ENCODE results near the gene GRHPR.

The GRHPR gene

DNA sequence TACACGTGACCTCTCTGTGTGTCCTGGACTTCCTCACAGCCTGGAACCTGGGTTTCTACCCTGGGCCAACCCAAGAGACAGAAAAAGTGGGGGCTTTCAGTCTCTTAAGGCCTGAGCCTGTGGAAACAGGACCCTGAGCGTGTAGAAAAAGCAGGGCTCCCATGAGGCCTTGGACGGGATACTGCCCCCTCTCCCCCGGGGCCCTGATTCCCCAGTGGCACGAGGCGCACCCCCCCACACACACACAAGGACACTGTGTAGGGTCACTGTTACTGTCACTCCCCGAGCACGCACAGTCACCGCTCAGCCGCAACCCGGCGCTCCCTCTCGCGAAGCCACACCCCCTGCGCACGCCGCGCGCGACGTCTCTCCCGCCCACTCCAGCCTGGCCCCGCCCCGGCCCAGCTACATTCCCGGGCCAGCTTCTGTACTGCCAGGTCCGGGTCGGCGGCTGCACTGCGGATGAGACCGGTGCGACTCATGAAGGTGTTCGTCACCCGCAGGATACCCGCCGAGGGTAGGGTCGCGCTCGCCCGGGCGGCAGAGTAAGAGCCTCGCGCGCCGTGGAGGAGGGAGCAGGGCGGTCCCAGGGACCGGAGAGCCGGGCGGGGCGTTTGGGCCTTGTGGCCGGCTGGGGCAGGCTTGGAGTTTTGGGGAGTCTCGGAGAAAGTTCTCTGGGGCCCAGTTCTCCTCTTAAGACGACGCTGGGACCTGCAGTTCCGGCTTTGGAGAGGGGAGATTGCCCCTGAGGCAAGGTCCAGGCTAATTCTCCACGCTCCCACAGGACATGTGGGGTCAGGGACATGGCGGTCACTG is at the start of gene GRHPR:
TSS of gene GRHPR (plus strand) at position 408 of the 816 bp plus-strand sequence. CDS start at position 463, 55 bp downstream.
- no peaks in the 10 kb centered on the region for H3K27me3 ChIP-seq (ENCODE audit: control insufficient read depth, insufficient read depth, low read length)

DNA sequence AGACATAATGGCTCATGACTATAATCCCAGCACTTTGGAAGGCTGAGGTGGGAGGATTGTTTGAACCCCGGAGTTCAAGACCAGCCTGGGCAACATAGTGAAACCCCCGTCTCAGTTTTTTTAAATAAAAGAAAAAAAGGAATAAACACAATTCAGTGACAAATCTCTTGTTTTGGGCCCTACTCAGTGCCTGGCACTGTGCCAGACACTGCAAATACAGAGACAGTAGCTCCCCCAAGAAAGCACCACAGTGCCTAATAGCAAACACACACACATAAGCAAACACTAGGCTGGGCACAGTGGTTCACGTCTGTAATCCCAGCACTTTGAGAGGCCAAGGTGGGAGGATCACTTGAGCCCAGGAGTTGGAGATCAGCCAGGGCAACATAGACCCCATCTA is 49.7 kb upstream of the GRHPR start:
- no peak overlapping the region for H3K27ac ChIP-seq (ENCODE audit: low read length)
- H3K4me1 ChIP-seq (ENCODE audit: control insufficient read depth, insufficient read depth, low read length) = no peaks in the 10 kb centered on the region
- H3K27me3 ChIP-seq (ENCODE audit: control insufficient read depth, insufficient read depth, low read length) = no peaks in the 10 kb centered on the region
- no peak overlapping the region for H3K4me3 ChIP-seq (ENCODE audit: low read length)
- H3K36me3 ChIP-seq (ENCODE audit: control insufficient read depth, insufficient read depth, low read length) = no peaks in the 10 kb centered on the region
- WGBS (ENCODE audit: insufficient coverage, insufficient read length) = no CpG with 5 or more reads among the region's 3 CpGs
- no peak for DNase-seq (ENCODE audit: low read depth, low spot score)
- H3K9me3 ChIP-seq (ENCODE audit: control insufficient read depth, insufficient read depth, low read length) = no peaks in the 10 kb centered on the region

More for the DNA sequence above, at the start of gene GRHPR:
- Histone ChIP-seq H3K27ac (ENCODE audit: low read length) (no peak within 1 kb of the TSS), H3K9me3 (ENCODE audit: control insufficient read depth, insufficient read depth, low read length) (no peaks in the 10 kb centered on the region), H3K36me3 (ENCODE audit: control insufficient read depth, insufficient read depth, low read length) (peaks cover 7% of the 10 kb centered on the region; the same call in 1 of the 2 replicates), H3K4me1 (ENCODE audit: control insufficient read depth, insufficient read depth, low read length) (0 out of 2 replicates have a peak, but pooled peaks cover 3% of the 10 kb centered on the region), H3K4me3 (ENCODE audit: low read length) (peak within 1 kb of the TSS; percentile 99)
- DNase-seq (ENCODE audit: low read depth, low spot score) = no peak
- WGBS (ENCODE audit: insufficient coverage, insufficient read length) = no CpG with 5 or more reads among the region's 56 CpGs

DNA sequence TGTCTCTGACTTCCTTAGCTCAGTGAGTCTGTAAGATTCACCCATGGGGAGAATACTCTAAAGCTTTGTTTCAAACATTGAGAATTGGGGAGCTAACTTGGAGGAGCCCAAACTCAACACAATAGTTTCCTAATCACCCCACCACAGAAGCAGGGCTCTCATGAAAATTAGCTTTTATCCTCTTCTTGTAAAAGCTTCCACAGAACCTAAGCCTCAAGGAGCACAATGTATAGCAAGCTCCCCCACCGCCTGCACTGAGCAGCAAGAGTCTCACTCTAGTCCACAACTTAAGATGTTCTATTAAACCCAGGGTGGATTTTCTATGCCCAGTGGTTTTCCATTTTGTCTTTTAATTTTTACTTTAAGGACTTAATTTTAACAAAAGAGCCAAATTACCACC is 48.9 kb upstream of the GRHPR start:
- no CpG with 5 or more reads among the region's 1 CpG for WGBS (ENCODE audit: insufficient coverage, insufficient read length)

DNA sequence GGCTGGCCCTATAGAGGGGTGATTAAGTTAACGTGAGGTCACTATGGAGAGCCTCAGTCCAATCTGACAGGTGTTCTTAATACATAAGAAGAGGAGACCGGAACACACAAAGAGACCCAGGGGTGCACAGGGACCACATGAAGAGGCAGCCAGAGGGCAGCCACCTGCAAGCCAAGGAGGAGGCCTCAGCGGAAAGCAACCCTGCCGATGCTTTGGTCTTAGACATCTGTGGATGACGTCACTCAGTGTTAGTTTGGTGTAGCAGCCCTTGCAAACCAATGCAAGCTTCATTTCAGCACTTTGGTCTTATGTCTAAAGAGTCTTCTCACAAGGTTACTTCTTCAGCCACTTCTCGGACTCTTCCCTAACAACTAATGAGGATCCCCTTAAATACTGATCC is 47.6 kb upstream of the GRHPR start:
- H3K4me1 ChIP-seq (ENCODE audit: control insufficient read depth, insufficient read depth, low read length) = no peaks in the 10 kb centered on the region
- H3K27me3 ChIP-seq (ENCODE audit: control insufficient read depth, insufficient read depth, low read length) = no peaks in the 10 kb centered on the region
- no peak overlapping the region for H3K4me3 ChIP-seq (ENCODE audit: low read length)
- H3K27ac ChIP-seq (ENCODE audit: low read length) = no peak overlapping the region
- no peaks in the 10 kb centered on the region for H3K36me3 ChIP-seq (ENCODE audit: control insufficient read depth, insufficient read depth, low read length)
- WGBS (ENCODE audit: insufficient coverage, insufficient read length) = no CpG with 5 or more reads among the region's 6 CpGs
- H3K9me3 ChIP-seq (ENCODE audit: control insufficient read depth, insufficient read depth, low read length) = no peaks in the 10 kb centered on the region
- DNase-seq (ENCODE audit: low read depth, low spot score) = no peak

More for the DNA sequence above, 48.9 kb upstream of the GRHPR start:
- DNase-seq (ENCODE audit: low read depth, low spot score) = no peak
- Histone ChIP-seq H3K9me3 (ENCODE audit: control insufficient read depth, insufficient read depth, low read length) (no peaks in the 10 kb centered on the region), H3K36me3 (ENCODE audit: control insufficient read depth, insufficient read depth, low read length) (no peaks in the 10 kb centered on the region), H3K27ac (ENCODE audit: low read length) (no peak overlapping the region), H3K4me3 (ENCODE audit: low read length) (no peak overlapping the region), H3K27me3 (ENCODE audit: control insufficient read depth, insufficient read depth, low read length) (no peaks in the 10 kb centered on the region), H3K4me1 (ENCODE audit: control insufficient read depth, insufficient read depth, low read length) (no peaks in the 10 kb centered on the region)

DNA sequence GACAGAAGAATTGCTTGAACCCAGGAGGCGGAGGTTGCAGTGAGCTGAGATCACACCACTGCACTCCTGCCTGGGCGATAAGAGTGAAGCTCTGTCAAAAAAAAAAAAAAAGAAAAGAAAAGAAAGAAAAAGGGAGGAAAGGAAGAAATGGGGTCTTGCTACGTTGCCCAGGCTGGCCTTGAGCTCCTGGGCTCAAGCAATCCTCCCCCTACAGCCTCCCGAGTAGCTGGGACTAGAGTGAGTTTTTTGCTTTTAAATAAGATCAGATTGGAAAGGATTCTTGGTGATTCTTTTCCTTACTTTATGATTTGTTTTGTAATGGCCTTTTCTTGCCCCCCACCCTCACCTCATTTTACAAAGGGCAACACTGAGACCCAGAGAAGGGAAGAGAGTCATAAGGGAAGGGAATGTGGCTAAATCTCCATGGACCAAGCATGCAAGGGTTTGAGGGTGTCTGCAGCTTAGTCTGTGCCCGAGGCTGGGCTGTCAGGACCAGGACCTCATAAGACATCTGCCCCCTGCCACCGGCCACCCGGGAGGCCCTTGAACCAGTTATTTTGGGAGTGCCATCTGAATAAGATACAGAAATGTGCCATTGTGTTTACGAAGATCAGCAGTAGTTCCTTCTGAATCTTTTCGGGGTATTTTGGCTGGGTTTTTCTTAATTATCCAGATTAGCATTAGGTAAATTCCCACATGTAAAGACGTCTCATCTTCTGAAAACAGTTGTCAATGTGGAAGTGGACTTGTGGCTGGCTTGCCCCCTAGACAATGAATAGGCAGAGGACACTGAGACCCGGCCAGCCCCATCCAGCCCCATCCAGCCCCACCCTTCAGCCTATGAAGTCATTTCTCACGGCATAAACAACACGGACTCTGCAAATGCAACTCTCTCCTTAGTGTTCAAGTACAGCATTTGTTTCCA is 44.5 kb upstream of the GRHPR start:
- WGBS (ENCODE audit: insufficient coverage, insufficient read length) = no CpG with 5 or more reads among the region's 13 CpGs
- H3K27ac ChIP-seq (ENCODE audit: low read length) = no peak overlapping the region
- H3K4me3 ChIP-seq (ENCODE audit: low read length) = no peak overlapping the region
- DNase-seq (ENCODE audit: low read depth, low spot score) = no peak
- H3K36me3 ChIP-seq (ENCODE audit: control insufficient read depth, insufficient read depth, low read length) = no peaks in the 10 kb centered on the region
- no peaks in the 10 kb centered on the region for H3K27me3 ChIP-seq (ENCODE audit: control insufficient read depth, insufficient read depth, low read length)
- no peaks in the 10 kb centered on the region for H3K4me1 ChIP-seq (ENCODE audit: control insufficient read depth, insufficient read depth, low read length)
- no peaks in the 10 kb centered on the region for H3K9me3 ChIP-seq (ENCODE audit: control insufficient read depth, insufficient read depth, low read length)

DNA sequence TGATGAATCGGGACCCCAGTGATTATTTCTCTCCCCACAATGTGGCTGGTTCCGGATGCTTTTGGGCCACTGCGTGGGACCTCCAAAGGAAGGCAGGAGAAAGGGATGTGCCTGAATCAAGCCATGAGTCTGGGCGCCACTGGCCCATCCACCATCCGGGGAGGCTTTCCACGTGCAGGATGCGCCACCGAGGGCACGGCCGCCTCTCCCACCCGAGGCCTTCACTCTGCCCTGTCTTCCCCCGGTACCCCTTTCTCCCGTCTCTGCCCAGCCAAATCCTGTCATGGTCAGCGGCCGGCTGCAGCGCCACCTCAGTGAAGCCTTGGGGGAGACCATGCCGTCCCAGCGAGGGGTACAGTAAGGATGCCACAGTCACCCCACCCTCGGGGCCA is 43.9 kb upstream of the GRHPR start:
- Histone ChIP-seq H3K27me3 (ENCODE audit: control insufficient read depth, insufficient read depth, low read length) (no peaks in the 10 kb centered on the region), H3K4me1 (ENCODE audit: control insufficient read depth, insufficient read depth, low read length) (no peaks in the 10 kb centered on the region), H3K9me3 (ENCODE audit: control insufficient read depth, insufficient read depth, low read length) (no peaks in the 10 kb centered on the region), H3K27ac (ENCODE audit: low read length) (no peak overlapping the region), H3K4me3 (ENCODE audit: low read length) (no peak overlapping the region), H3K36me3 (ENCODE audit: control insufficient read depth, insufficient read depth, low read length) (no peaks in the 10 kb centered on the region)
- no peak for DNase-seq (ENCODE audit: low read depth, low spot score)
- WGBS (ENCODE audit: insufficient coverage, insufficient read length) = no CpG with 5 or more reads among the region's 19 CpGs

DNA sequence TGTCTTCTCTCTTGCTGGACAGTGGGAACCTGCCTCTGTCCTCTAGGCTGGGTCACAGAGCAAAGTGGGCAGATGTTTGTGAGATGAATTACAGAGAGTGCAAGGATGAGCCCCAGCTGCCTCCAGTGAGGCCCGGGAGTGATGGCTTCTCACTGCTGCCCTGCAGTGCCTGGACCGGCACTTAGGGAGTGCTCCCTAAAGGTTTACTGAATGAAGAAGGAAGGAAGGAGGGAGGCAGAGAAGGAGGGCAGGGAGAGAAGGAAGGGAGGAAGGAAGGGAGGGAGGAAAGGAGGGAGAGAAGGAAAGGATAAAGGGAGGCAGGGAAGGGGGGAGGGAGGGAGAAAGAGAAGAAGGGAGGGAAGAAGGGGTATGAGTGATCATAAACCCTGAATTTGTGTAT is 42.7 kb upstream of the GRHPR start:
- H3K27ac ChIP-seq (ENCODE audit: low read length) = no peak overlapping the region
- H3K4me1 ChIP-seq (ENCODE audit: control insufficient read depth, insufficient read depth, low read length) = no peaks in the 10 kb centered on the region
- no peaks in the 10 kb centered on the region for H3K36me3 ChIP-seq (ENCODE audit: control insufficient read depth, insufficient read depth, low read length)
- no peak for DNase-seq (ENCODE audit: low read depth, low spot score)
- no peak overlapping the region for H3K4me3 ChIP-seq (ENCODE audit: low read length)
- whole genome bisulfite sequencing (ENCODE audit: insufficient coverage, insufficient read length) = no CpG with 5 or more reads among the region's 2 CpGs
- H3K27me3 ChIP-seq (ENCODE audit: control insufficient read depth, insufficient read depth, low read length) = no peaks in the 10 kb centered on the region
- H3K9me3 ChIP-seq (ENCODE audit: control insufficient read depth, insufficient read depth, low read length) = no peaks in the 10 kb centered on the region

DNA sequence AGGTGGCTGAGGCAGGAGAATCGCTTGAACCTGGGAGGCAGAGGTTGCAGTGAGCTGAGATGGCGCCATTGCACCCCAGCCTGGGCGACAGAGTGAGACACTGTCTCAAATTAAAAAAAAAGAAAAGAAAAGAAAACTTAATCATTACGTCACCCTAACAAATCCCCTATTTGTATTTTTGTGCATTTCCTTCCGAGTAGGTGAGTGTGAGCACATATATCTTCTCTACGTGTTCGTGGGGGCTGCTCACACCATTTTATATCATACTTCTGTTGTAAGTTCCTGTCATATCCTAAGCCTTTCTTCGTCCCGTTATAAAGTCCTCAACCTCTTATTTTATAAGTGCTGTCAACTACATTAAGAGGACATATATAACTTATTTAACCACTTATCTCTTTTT is 41.9 kb upstream of the GRHPR start:
- WGBS (ENCODE audit: insufficient coverage, insufficient read length) = no CpG with 5 or more reads among the region's 9 CpGs
- Histone ChIP-seq H3K27ac (ENCODE audit: low read length) (no peak overlapping the region), H3K4me3 (ENCODE audit: low read length) (no peak overlapping the region), H3K9me3 (ENCODE audit: control insufficient read depth, insufficient read depth, low read length) (no peaks in the 10 kb centered on the region), H3K4me1 (ENCODE audit: control insufficient read depth, insufficient read depth, low read length) (no peaks in the 10 kb centered on the region), H3K36me3 (ENCODE audit: control insufficient read depth, insufficient read depth, low read length) (no peaks in the 10 kb centered on the region), H3K27me3 (ENCODE audit: control insufficient read depth, insufficient read depth, low read length) (no peaks in the 10 kb centered on the region)
- no peak for DNase-seq (ENCODE audit: low read depth, low spot score)

DNA sequence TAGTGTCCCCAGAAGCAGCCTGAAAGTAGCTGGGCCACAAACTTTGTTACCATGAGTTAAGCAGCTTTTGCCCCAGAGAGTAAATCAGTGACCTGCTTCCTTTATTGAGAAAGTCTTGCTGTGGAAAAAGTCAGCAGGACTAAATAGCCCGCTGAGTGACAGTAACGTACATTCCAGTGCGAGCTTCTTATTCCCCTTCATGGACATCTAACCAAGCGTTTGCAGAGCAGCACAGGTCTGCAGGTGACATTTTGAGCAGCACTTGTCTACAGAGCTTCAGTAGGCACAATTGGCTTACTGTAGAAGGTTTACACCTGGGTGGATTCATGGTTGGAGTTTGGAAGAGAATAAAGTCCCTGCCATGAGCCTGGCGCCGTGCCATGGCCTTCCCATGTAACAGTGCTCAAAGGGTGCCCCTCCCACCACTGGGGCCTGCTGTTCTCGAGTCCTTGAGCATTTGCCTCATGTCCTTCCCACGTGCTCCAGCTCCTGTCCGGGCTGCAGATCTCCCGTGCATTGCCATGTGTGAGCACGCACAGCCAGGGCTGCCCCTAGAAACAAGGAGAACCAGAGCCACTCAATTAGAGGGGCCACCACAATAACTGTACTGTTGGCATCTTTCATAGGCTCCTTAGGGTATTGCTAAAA is 41.3 kb upstream of the GRHPR start:
- Histone ChIP-seq H3K4me3 (ENCODE audit: low read length) (no peak overlapping the region), H3K27me3 (ENCODE audit: control insufficient read depth, insufficient read depth, low read length) (no peaks in the 10 kb centered on the region), H3K4me1 (ENCODE audit: control insufficient read depth, insufficient read depth, low read length) (no peaks in the 10 kb centered on the region), H3K9me3 (ENCODE audit: control insufficient read depth, insufficient read depth, low read length) (no peaks in the 10 kb centered on the region), H3K27ac (ENCODE audit: low read length) (no peak overlapping the region), H3K36me3 (ENCODE audit: control insufficient read depth, insufficient read depth, low read length) (no peaks in the 10 kb centered on the region)
- no peak for DNase-seq (ENCODE audit: low read depth, low spot score)
- no CpG with 5 or more reads among the region's 11 CpGs for WGBS (ENCODE audit: insufficient coverage, insufficient read length)
